HG02588 (cell line): ENCODE measurements around the gene BMP2.

Source experiments
- ATAC-seq: cut with Tn5 transposase; IDR thresholded peaks from one replicate; pipeline ENCODE4 v1.9.1; 2021; ENCODE audit warnings: mild to moderate bottlenecking, moderate library complexity; ENCODE audit not compliant: unreplicated experiment

BMP2 gene

DNA sequence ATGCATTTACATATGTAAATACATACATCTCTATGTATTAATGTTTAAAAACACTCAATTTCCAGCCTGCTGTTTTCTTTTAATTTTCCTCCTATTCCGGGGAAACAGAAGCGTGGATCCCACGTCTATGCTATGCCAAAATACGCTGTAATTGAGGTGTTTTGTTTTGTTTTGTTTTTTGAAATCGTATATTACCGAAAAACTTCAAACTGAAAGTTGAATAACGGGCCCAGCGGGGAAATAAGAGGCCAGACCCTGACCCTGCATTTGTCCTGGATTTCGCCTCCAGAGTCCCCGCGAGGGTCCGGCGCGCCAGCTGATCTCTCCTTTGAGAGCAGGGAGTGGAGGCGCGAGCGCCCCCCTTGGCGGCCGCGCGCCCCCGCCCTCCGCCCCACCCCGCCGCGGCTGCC is 355 bp upstream of the BMP2 start:
- no peak for ATAC-seq

DNA sequence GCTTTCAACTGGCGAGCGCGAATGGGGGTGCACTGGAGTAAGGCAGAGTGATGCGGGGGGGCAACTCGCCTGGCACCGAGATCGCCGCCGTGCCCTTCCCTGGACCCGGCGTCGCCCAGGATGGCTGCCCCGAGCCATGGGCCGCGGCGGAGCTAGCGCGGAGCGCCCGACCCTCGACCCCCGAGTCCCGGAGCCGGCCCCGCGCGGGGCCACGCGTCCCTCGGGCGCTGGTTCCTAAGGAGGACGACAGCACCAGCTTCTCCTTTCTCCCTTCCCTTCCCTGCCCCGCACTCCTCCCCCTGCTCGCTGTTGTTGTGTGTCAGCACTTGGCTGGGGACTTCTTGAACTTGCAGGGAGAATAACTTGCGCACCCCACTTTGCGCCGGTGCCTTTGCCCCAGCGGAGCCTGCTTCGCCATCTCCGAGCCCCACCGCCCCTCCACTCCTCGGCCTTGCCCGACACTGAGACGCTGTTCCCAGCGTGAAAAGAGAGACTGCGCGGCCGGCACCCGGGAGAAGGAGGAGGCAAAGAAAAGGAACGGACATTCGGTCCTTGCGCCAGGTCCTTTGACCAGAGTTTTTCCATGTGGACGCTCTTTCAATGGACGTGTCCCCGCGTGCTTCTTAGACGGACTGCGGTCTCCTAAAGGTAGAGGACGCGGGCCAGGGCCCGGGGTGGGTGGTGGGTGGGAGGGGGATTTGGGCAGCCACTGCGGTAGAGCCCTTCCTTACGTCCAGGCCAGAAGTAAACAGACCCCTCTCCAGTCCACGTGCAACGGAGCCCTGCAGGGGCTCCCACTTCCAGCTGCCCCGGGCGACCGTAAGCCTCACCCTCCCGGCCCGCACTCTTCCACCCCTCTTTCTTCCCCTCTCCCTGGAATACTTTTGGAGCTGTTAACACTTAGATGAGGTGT is 998 bp downstream of the BMP2 start:
- ATAC-seq, result no peak

DNA sequence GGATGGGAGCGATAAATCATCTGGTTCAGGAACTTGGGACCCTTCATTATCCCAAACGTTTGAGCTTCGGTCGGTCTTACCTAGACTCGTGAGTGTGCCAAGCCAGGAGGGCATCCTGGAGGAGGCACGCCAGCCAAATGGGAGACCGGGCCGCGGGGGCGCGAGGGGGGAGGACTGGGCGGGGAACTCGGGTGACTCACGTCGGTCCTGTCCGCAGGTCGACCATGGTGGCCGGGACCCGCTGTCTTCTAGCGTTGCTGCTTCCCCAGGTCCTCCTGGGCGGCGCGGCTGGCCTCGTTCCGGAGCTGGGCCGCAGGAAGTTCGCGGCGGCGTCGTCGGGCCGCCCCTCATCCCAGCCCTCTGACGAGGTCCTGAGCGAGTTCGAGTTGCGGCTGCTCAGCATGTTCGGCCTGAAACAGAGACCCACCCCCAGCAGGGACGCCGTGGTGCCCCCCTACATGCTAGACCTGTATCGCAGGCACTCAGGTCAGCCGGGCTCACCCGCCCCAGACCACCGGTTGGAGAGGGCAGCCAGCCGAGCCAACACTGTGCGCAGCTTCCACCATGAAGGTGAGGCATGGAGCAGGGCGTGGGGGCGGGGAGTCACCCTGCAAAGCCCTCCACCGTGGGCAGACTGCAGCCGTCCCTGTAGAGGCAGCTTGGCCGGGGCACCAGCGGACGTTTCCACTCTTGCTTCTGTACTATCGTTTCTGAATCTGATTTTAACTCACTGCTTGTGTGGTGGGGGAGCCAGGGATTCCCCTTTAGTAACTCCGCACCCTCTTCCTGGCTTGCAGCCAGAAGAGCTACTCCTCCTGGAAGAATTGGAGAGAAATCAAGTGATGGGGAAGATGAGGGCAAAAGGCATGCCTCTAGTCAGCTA is 2.7 kb downstream of the BMP2 start:
- no peak for ATAC-seq

DNA sequence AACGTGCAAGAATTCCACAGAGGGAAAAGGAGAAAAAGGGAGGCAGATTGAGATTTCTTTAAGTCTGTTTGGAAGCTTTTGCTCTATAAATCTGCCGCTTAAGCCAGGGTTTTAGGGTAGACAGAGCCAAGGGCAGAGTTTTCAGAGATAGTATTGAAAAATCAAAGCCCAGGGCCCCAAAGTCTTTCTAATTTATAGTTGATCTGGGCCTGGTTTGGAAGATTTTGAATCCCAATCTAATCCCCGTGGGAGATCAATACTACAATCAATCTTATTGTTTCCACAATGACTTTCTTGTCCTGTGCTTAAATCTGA is 3.3 kb downstream of the BMP2 start:
- ATAC-seq, result no peak

GRCh38 chr20:6780433-6781190 is 13.1 kb downstream of the BMP2 start:
- ATAC-seq, result no peak

GRCh38 chr20:6783752-6784151 is 16.3 kb downstream of the BMP2 start:
- no peak for ATAC-seq

DNA sequence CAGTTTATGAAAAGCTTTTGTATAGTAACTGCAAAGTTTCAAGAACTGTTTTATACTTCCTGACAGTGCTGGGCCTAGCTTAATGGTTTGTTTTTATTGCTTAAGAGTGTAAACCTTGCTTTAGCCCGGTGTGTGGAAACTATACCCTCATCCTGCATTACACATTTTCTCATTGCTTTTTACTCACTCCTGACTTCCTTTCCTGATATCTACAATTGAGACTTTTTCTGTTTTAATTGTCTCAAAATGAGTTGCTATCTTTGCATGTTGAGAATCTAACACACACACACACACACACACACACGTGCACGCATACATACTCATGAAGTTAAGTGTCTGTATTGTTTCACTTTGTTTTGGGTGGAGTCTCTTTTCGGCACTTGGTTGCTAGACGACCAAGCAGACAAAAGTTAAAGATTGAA is 16.7 kb downstream of the BMP2 start:
- ATAC-seq, result no peak

- no peak for ATAC-seq
These were observed 17.3 kb downstream of the BMP2 start for GRCh38 chr20:6784767-6785166.

GRCh38 chr20:6786548-6786947 is 19.1 kb downstream of the BMP2 start:
- no peak for ATAC-seq

DNA sequence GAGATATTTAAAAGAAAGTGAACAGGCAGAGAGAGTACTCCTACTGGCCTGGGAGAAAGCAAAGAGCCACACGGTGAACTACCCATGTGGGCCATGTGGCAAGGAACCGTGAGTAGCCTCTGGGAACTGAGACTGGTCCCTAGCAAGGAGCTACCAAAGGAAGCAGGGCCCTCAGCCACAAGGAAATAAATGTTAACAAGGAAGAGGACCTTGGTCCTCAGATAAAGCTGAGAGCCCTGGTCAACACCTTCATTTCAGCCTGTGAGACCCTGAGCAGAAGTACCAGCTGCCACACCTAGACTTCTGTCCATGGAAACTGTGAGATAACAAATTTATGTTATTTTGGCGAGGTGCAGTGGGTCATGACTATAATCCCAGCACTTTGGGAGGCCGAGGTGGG is 25.3 kb downstream of the BMP2 start:
- no peak for ATAC-seq

- no peak for ATAC-seq
These were observed 34.7 kb downstream of the BMP2 start for GRCh38 chr20:6802227-6802626.

DNA sequence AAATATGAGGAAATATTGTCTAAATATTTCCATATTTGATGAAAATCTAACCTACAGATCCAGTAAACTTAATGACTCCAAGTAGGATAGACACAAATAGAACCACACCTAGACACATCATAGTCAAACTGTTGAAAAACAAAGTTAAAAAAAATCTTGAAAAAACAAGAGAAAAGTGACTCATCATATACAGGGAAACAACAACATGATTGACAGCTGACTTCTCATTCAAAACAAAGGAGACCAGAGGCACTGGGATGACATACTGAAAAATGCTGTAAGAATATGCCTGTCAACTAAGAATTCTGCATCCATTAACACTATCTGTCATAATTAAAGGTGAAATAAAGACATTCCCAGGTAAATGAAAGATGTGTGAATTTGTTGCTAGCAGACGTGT is 38.8 kb downstream of the BMP2 start:
- no peak for ATAC-seq

DNA sequence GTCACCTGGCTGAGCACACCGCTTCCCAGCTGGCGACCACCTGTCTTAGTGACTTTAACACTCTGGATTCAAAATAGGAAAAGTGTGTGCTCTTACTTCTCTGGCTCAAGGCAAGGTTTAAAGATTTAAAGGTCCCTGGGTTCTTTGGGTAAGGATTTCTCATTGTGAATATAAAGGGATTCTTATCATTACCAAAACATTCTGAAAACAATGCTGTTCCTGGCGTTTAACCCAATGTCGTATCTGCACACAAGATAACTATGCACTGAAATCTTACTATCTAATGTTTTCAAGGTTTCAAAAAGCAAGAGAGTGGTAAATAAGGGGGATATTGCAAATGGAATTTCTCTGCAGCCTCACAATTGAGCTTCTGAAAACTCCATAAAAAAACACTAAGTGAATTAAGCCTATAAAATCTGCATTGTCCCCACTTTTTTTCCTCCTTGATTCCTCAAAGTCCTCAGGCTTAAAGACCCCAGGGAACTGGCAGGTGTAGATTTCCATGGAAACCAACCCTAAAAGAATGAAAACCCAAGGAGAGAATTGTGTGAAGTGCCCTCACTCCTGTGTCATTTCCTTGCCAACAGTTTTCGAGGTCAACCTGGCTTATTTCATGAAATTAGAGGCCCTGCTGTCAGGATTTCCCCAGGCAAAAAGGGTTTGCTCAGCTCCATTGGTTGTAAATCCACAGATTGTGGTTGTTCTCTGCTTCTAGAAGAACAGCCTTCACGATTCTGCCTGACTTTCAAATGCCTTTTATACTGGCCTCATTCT is 44.0 kb downstream of the BMP2 start:
- ATAC-seq, result no peak

- no peak for ATAC-seq
These were observed 45.0 kb downstream of the BMP2 start for GRCh38 chr20:6812530-6812929.

- no peak for ATAC-seq
These were observed 47.5 kb downstream of the BMP2 start for GRCh38 chr20:6814945-6815344.

DNA sequence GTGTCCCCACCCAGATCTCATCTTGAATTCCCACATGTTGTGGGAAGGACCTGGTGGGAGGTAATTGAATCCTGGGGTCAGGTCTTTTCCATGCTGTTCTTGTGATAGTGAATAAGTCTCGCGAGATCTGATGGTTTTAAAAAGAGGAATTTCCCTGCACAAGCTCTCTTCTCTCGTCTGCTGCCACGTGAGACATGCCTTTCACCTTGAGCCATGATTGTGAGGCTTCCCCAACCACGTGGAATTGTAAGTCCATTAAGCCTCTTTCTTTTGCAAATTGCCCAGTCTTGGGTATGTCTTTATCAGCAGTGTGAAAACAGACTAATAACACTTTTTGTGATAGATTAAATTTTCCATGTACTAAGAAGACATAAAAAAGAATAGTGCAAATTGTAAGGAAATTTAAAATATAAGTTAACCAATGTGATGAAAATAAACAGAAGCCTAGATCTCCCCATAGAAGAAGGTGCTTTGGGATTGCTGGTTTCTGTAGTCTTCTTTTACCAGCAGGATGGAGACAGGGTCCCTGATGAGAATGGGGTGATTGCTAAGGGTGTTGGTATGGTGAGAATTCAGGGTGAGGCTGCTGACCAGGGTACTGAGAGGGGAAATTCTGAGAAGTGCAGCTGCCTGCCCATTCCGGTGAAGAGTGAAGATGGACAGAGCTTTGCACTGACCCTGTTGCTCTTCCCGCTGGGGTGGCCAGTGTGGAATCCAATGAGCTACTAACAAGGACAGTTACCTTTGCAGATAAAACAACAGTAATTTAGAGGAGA is 50.7 kb downstream of the BMP2 start:
- ATAC-seq, result no peak

DNA sequence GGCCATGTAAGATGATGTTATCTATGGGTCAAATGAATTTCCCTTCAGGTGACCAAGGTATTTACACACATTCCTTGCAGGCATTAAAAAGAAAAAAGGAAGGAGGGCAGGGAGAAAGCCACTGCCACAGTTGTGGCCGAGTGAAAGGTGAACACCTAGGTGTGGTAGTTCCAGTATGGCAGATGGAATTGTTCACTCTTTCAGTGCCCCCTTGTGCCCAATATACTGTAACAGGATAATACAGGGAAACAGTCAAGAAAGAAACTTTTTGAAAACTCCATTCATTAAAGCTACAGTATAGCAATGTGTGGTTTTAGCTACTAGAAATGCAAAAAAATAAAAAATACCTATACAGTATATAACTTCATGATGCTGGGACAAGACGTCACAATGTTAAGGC is 52.1 kb downstream of the BMP2 start:
- no peak for ATAC-seq

DNA sequence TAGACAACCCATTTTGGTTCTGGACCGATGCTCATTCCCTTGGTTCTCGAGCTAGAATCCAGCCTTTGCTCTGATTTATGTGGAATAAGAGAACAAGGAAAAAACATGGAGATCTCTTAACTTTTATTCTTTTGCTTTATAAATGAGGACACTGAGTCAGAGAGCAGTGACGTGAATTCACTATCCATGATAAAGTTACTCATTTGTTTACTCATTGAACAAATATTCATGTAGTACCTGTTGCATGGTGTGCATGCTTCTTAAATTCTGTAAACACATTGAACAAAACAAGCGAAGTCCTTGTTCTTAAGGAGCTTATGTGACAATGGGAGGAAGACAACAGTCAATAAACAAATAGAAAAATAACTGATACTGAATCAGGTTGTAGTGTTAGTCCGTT is 56.9 kb downstream of the BMP2 start:
- ATAC-seq, result no peak

DNA sequence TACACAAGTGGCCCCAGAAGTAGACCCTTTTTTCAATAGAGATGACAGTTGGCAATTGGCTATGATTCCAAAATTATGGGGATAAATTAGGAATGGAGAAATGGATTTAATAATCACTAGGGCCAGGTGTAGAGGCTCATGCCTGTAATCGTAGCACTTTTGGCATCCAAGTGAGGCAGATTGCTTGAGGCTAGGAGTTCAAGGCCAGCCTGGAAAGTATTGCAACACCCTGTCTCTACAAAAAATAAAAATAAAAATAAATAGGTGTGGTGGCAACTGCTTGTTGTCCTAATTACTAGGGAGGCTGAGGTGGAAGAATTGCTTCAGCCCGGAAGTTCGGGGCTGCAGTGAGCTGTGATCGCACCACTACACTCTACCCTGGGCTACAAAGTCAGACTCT is 60.0 kb downstream of the BMP2 start:
- ATAC-seq, result no peak
